ENCODE data around the gene ACTL6B.

The ACTL6B gene

DNA sequence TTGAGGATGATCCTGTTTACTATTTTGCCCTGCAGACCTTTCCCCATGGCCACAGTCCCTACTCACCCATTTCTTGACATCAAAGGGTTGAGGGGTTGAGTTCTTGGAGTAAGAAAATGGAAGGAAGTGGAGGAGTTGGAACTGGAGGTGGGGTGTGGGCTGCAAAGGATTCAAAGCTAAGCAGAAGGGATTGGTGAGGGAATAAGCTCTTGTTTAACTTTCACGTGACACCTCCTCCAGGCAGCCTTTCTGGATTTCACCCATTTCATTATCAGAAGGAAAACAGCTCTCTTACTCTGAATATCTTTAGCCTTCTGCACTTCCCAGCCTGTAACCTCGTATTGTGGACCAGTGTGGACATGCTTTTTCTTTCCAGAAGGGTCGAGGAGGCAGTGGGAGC is 30.2 kb downstream of the ACTL6B start:
- TF ChIP-seq FOXM1 (IDR thresholded peaks at IDR 0.05; ENCODE audit: borderline replicate concordance, low read depth) (no peak), EGR1 (IDR thresholded peaks at IDR 0.05) (no peak), YY1 (IDR thresholded peaks at IDR 0.05; ENCODE audit: low read depth) (no peak), CEBPB (IDR thresholded peaks at IDR 0.05) (no peak), ZBTB7A (IDR thresholded peaks at IDR 0.05; ENCODE audit: low read depth) (no peak), TAF1 (IDR thresholded peaks at IDR 0.05; ENCODE audit: low read depth) (no peak), TCF12 (IDR thresholded peaks at IDR 0.05; ENCODE audit: low read depth) (no peak), EP300 (IDR thresholded peaks at IDR 0.05; ENCODE audit: borderline replicate concordance) (no peak)
- TF ChIP-seq, protein P1, sequence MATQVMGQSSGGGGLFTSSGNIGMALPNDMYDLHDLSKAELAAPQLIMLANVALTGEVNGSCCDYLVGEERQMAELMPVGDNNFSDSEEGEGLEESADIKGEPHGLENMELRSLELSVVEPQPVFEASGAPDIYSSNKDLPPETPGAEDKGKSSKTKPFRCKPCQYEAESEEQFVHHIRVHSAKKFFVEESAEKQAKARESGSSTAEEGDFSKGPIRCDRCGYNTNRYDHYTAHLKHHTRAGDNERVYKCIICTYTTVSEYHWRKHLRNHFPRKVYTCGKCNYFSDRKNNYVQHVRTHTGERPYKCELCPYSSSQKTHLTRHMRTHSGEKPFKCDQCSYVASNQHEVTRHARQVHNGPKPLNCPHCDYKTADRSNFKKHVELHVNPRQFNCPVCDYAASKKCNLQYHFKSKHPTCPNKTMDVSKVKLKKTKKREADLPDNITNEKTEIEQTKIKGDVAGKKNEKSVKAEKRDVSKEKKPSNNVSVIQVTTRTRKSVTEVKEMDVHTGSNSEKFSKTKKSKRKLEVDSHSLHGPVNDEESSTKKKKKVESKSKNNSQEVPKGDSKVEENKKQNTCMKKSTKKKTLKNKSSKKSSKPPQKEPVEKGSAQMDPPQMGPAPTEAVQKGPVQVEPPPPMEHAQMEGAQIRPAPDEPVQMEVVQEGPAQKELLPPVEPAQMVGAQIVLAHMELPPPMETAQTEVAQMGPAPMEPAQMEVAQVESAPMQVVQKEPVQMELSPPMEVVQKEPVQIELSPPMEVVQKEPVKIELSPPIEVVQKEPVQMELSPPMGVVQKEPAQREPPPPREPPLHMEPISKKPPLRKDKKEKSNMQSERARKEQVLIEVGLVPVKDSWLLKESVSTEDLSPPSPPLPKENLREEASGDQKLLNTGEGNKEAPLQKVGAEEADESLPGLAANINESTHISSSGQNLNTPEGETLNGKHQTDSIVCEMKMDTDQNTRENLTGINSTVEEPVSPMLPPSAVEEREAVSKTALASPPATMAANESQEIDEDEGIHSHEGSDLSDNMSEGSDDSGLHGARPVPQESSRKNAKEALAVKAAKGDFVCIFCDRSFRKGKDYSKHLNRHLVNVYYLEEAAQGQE (IDR thresholded peaks at IDR 0.05; ENCODE audit: low read depth), result no peak
- TF ChIP-seq, protein P2, sequence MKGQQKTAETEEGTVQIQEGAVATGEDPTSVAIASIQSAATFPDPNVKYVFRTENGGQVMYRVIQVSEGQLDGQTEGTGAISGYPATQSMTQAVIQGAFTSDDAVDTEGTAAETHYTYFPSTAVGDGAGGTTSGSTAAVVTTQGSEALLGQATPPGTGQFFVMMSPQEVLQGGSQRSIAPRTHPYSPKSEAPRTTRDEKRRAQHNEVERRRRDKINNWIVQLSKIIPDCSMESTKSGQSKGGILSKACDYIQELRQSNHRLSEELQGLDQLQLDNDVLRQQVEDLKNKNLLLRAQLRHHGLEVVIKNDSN (IDR thresholded peaks at IDR 0.05), result no peak
- TF ChIP-seq, protein P3, sequence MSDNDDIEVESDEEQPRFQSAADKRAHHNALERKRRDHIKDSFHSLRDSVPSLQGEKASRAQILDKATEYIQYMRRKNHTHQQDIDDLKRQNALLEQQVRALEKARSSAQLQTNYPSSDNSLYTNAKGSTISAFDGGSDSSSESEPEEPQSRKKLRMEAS (IDR thresholded peaks at IDR 0.05), result no peak

DNA sequence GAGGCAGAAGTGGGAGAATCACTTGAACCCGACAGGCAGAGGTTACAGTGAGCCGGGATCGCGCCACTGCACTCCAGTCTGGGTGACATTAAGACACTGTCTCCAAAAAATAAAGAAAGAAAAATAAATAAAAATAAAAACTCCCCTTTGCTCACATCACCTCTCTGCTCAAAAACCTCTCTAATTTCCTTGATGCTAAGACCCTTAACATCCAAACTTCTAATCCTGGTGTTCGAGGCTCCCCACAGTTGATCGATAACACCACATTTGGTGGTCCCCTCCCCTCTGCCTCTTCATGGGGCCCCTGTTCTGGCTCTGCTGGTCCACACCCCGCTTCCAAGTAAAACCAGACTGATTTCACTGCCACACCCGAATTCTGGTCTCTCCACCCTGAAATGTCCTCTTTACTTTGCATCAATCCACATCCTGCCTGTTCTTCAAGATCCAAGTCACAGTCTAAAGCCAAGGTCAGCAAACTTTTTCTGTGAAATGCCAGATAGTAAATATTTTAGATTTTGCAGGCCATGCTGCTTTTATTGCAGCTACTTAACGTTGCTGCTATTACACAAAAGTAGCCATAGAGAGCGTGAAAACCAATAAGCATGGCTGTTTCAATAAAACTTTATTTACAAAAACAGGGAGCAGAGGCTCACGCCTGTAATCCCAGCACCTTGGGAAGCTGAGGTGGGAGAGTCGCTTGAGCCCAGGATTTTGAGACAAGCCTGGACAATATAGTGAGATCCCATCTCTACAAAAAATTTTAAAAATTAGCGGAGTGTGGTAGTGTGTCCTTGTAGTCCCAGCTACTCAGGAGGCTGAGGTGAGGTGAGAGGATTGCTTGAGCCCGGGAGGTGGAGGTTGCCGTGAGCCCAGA is 32.1 kb downstream of the ACTL6B start:
- TF ChIP-seq TCF12 (IDR thresholded peaks at IDR 0.05; ENCODE audit: low read depth), result no peak

DNA sequence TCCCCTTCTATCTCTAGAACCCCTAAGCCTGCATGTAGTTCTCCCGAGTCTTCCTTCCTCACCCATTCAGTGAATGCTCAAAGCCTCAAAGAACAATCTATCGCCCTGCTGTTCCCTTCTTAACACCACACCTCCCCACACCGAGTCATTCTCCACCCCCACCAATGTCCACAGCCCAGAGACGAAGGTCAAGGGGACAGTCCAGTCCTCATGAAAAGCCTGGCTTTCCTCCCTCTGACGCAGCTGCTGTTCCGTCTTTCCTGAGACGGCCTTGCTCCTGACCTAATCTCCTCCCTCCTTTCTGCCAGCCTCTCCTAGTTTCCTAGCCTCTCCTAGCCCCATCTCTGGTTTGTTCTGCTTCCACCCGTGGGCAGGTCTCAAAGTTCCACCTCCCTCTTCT is 34.7 kb downstream of the ACTL6B start:
- TF ChIP-seq NFIC (IDR thresholded peaks at IDR 0.05) (no peak), RAD21 (IDR thresholded peaks at IDR 0.05; ENCODE audit: low read depth) (no peak), CEBPB (IDR thresholded peaks at IDR 0.05) (no peak), ZBTB7A (IDR thresholded peaks at IDR 0.05; ENCODE audit: low read depth) (no peak), YY1 (IDR thresholded peaks at IDR 0.05; ENCODE audit: low read depth) (no peak), TAF1 (IDR thresholded peaks at IDR 0.05; ENCODE audit: low read depth) (no peak), EP300 (IDR thresholded peaks at IDR 0.05; ENCODE audit: borderline replicate concordance) (no peak), CREB1 (IDR thresholded peaks at IDR 0.05; ENCODE audit: low read depth) (no peak)
- TF ChIP-seq, protein P3 (IDR thresholded peaks at IDR 0.05), result no peak
- TF ChIP-seq, protein P1 (IDR thresholded peaks at IDR 0.05; ENCODE audit: low read depth), result no peak

DNA sequence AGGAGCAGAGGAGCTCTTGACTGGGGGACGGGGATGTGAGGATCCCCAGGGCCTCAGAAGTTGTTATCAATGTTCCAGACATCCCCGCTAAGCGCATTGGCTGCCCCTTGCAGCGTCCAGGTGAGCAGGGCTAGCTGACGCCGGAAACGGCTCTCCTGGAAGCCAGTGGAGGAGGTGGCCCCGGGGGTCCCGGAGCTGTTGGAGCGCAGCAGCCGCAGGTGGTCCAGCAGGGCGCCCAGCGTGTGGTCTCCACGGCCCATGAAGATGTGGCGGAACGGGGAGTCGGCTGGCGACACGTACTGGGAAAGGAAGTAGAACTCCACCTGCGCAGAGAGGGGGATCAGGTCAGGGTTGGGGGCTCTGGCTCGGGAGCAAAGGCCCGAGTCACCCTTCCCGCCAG is 35.4 kb downstream of the ACTL6B start:
- TF ChIP-seq EGR1 (IDR thresholded peaks at IDR 0.05) (no peak), EP300 (IDR thresholded peaks at IDR 0.05; ENCODE audit: borderline replicate concordance) (no peak), NFIC (IDR thresholded peaks at IDR 0.05) (no peak), RAD21 (IDR thresholded peaks at IDR 0.05; ENCODE audit: low read depth) (no peak), YY1 (IDR thresholded peaks at IDR 0.05; ENCODE audit: low read depth) (no peak), TEAD4 (IDR thresholded peaks at IDR 0.05) (no peak), TCF12 (IDR thresholded peaks at IDR 0.05; ENCODE audit: low read depth) (no peak), FOXM1 (IDR thresholded peaks at IDR 0.05; ENCODE audit: borderline replicate concordance, low read depth) (no peak), ZBTB7A (IDR thresholded peaks at IDR 0.05; ENCODE audit: low read depth) (no peak), TAF1 (IDR thresholded peaks at IDR 0.05; ENCODE audit: low read depth) (no peak), CREB1 (IDR thresholded peaks at IDR 0.05; ENCODE audit: low read depth) (no peak), CEBPB (IDR thresholded peaks at IDR 0.05) (no peak)
- TF ChIP-seq, protein P1 (IDR thresholded peaks at IDR 0.05; ENCODE audit: low read depth), result no peak
- TF ChIP-seq, protein P2 (IDR thresholded peaks at IDR 0.05), result no peak
- TF ChIP-seq, protein P3 (IDR thresholded peaks at IDR 0.05), result no peak

Data from Ishikawa (cell line).